Aorta (tissue), 5 donors: ENCODE data around the gene FHL2. TPM values are rescaled to one million over a fixed set of nuclear protein-coding genes. Genes with fewer than 3 reads are reported as not detected.
"Not testable (repeated sequence)": the region's sequence is repeated elsewhere in the genome, so short reads cannot be mapped to it uniquely, and the experiment has no call there.

ENCODE experiments used
- ATAC-seq: fragments of 200-7000 bp; cut with Tn5 transposase; one replicate; pipeline ENCODE4 v1.9.1; 2022; ENCODE audit warnings: moderate library complexity; ENCODE audit not compliant: low FRiP score
- DNase-seq, 2 donors: peaks; one replicate each; pipeline ENCODE4 v3.0.0-alpha.2; 2020
- H3K27ac ChIP-seq, 2 donors: one replicate each; pipeline ENCODE4 v1.5.1; 2013; ENCODE audit warnings: low read length in 2 of 2, mild to moderate bottlenecking in 2 of 2, moderate library complexity in 2 of 2, control low read depth in 1 of 2, inconsistent platforms in 1 of 2, low read depth in 1 of 2
- H3K27me3 ChIP-seq, 2 donors: one replicate each; pipeline ENCODE4 v1.6.1; 2013; ENCODE audit warnings: control low read depth in 1 of 2, low read length in 1 of 2, mild to moderate bottlenecking in 1 of 2, moderate library complexity in 1 of 2; ENCODE audit not compliant: insufficient read depth in 2 of 2, control insufficient read depth in 1 of 2
- H3K36me3 ChIP-seq, 2 donors: one replicate each; pipeline ENCODE4 v1.6.1; 2013; ENCODE audit warnings: control low read depth in 1 of 2, low read length in 1 of 2, mild to moderate bottlenecking in 1 of 2; ENCODE audit not compliant: insufficient read depth in 2 of 2, control insufficient read depth in 1 of 2
- H3K4me1 ChIP-seq, 2 donors: one replicate each; pipeline ENCODE4 v1.6.1; 2013; ENCODE audit warnings: low read length in 2 of 2, control low read depth in 1 of 2, mild to moderate bottlenecking in 1 of 2, moderate library complexity in 1 of 2; ENCODE audit not compliant: insufficient read depth in 2 of 2, control insufficient read depth in 1 of 2
- H3K4me3 ChIP-seq, 2 donors: one replicate each; pipeline ENCODE4 v1.5.1; 2013; ENCODE audit warnings: low read length in 2 of 2, control low read depth in 1 of 2, mild to moderate bottlenecking in 1 of 2
- H3K9me3 ChIP-seq: one replicate; pipeline ENCODE4 v1.6.1; 2013; ENCODE audit warnings: mild to moderate bottlenecking, low read length; ENCODE audit not compliant: control insufficient read depth
- WGBS, 2 donors: extraction: QIAGEN DNeasy Blood & Tissue Kit; methylation state at CpG; one replicate each; pipeline ENCODE4 v1.1.7; 2013; 5-methylcytosine and 5-hydroxymethylcytosine counted together
- intact Hi-C, 2 donors: fragments of 100-400 bp; cut with DNase I; formaldehyde crosslinking; loops; one replicate each; pipeline versions ENCODE4 v1.14.2 to v1.15.0; 2022
- polyA plus RNA-seq, 2 donors: library from polyadenylated mRNA; stranded (reverse); fragments of 200-250 nt; gene quantifications; one replicate each; pipeline ENCODE4 v1.2.3, GENCODE V29; 2013
- total RNA-seq, 2 donors: library from RNA; stranded (reverse); fragmentation: NEBNext Ultra II Directional; extraction: Animal tissue kit (Norgen Biotek cat#: 25700); gene quantifications; one replicate each; pipeline ENCODE4 v1.2.1, GENCODE V29; 2021
- donor health status: healthy with polysubstance abuse.
- donor health status: Bipolar disorder and iron deficiency.
- donor health status: DM: no; HTN: no; CAD: no.
- donor health status: DM: no; HTN: no; CAD: no.
- donor health status: DM: yes; HTN: yes; CAD: no.

Gene FHL2
- total and polyA plus RNA-seq, 4 donors = 60.4 to 129 (median 67.8) TPM

DNA sequence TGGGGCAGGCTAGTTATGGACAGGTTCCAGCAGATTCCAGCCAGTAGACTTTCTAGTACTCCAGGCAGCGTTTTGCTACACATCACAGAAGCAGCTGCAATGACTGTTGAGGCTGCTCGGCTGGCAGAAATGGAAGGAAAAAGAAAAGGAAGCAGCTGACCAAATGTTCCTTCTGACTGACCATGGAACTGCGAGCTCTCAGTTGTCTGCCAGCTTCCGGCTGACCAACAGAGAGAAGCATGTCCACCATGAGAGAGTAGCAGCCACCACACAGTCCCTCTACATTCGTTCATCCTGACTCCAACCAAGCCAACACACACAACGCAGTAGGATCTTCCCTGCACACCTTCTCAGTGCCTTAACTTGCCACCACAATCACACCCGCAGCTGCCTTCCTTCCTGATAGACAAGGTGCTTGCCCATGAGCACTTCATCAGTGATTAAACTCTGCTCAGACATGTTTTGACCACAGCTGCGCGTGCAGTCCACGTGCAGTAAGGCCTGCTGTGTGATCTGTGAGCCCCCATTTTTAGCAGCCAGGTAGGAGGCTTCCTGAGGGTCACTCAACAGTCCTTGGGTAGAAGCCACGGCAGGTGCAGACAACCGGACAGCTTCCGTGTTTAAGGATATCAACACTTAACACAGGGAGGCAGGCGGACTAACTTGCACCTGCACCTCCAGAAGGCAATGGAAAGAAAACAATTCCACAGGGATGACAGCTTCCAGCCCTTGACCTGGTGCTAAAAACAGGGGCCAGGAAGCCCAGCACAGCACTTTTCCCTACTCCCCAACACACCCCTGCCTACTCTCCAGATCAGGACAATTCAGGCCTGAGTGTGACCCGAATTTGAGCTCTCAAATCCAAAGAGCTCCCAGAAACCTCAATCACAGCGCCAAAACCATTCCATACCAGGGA is 70.3 kb downstream of the FHL2 start:
- ATAC-seq = no peak
- DNase-seq = peak in 1 of 2 donors; percentile 52
- Histone ChIP-seq H3K9me3 (no peaks in the 10 kb centered on the region), H3K27me3 (no peaks in the 10 kb centered on the region), H3K36me3 (peaks cover 0 to 2% of the 10 kb centered on the region in 2 donors), H3K4me1 (peaks cover 0 to 2% of the 10 kb centered on the region in 2 donors), H3K4me3 (peak overlapping the region; percentile 91), H3K27ac (peak overlapping the region; percentile 63 to 69)
- 37 to 47% methylated on average over 16 of the region's 16 CpGs for WGBS, 2 donors
- intact Hi-C loops = no loop called here

DNA sequence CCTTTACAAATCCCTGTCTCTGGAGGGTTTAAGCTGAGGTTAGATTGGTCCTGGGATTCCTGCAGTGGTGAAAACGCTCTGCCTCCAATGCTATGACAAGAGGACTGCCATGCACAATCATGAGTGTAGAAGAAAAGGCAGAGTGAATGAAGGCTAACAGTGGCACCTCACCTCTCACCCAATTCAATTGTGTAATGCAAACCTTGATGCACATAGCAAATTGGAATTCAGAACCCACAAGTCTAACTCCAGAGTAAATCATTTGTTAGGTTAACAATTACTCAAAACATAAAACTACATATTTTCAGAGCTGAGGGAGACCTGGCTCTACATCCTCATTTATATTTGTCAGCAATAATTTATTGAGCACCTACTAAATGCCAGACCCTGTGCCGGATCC is 71.2 kb downstream of the FHL2 start:
- 66 to 81% methylated on average over 2 of the region's 2 CpGs for WGBS, 2 donors
- ATAC-seq (no peak), DNase-seq (no peak)
- peak overlapping the region in 1 of 2 donors; percentile 14 for H3K27ac ChIP-seq
- intact Hi-C loops = no loop called here
- H3K9me3 ChIP-seq = no peaks in the 10 kb centered on the region
- H3K4me1 ChIP-seq = peaks cover 0 to 2% of the 10 kb centered on the region in 2 donors
- H3K4me3 ChIP-seq = no peak overlapping the region
- H3K36me3 ChIP-seq = peaks cover 0 to 2% of the 10 kb centered on the region in 2 donors
- no peaks in the 10 kb centered on the region for H3K27me3 ChIP-seq

- intact Hi-C loops, H3K4me3 ChIP-seq, H3K36me3 ChIP-seq, H3K27ac ChIP-seq, H3K9me3 ChIP-seq, H3K27me3 ChIP-seq, DNase-seq, ATAC-seq, H3K4me1 ChIP-seq: not testable (repeated sequence)
- 92 to 93% methylated on average over 3 of the region's 3 CpGs for WGBS, 2 donors
Observed at GRCh38 chr2:105327271-105327670, 71.6 kb downstream of the FHL2 start.

DNA sequence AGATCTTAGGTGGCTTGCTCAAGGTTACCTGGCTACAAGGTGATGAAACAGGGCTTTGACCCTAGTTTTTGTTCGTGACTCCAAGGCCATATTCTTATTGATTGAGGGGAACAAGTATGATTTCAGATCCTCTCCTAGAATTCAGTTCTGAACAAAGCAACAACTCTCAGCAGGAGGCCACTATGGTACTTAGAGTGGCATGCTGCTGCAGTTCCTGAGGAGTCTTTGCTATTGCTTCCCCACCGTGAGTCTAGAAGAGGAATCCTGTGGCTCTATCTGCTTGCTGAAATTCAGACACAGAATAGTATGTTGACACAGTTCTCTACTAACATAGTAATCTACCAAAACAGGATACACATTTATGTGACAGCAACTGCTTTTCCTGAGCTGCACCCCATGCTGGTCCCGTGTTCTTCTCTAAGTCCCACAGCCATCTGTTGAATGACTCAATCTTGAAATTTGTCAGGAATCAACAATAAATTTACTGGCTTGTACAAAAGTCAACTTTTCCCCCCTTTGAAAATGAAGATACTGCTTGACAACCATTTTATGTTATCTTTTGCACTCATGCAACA is 73.4 kb downstream of the FHL2 start:
- Histone ChIP-seq H3K9me3 (no peaks in the 10 kb centered on the region), H3K27ac (no peak overlapping the region), H3K4me3 (no peak overlapping the region), H3K36me3 (peaks cover 0 to 2% of the 10 kb centered on the region in 2 donors), H3K4me1 (peaks cover 1 to 2% of the 10 kb centered on the region in 2 donors), H3K27me3 (no peaks in the 10 kb centered on the region)
- WGBS, 2 donors = 75 to 87% methylated on average over 3 of the region's 3 CpGs
- no peak for DNase-seq
- intact Hi-C loops = no loop called here
- no peak for ATAC-seq

DNA sequence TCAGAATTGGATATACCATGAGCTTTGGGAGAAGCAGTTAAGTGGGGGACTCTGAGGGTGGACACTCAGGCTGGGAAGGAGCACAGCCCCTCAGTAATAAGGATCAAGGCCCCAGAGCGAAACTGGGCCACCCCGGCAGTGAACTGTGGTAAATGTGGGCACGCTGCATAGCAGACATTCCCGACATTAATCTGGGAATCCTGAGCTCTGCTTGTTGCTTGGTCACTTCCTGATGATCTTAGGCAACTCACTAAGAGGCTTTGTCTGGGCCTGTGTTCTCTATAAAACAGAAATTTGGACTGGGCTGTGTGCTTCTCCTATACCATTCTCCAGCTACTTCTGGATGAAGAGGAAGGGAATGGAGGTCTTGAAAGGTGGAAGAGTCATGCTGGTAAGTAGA is 74.1 kb downstream of the FHL2 start:
- Histone ChIP-seq H3K4me1 (peaks cover 1 to 2% of the 10 kb centered on the region in 2 donors), H3K36me3 (peaks cover 0 to 2% of the 10 kb centered on the region in 2 donors), H3K4me3 (no peak overlapping the region), H3K27ac (no peak overlapping the region), H3K27me3 (no peaks in the 10 kb centered on the region), H3K9me3 (no peaks in the 10 kb centered on the region)
- intact Hi-C loops = no loop called here
- ATAC-seq (no peak), DNase-seq (no peak)
- WGBS, 2 donors = 82 to 85% methylated on average over 4 of the region's 4 CpGs

GRCh38 chr2:105324101-105324500 is 74.8 kb downstream of the FHL2 start:
- DNase-seq = no peak
- peaks cover 1 to 2% of the 10 kb centered on the region in 2 donors for H3K4me1 ChIP-seq

GRCh38 chr2:105323111-105323510 is 75.7 kb downstream of the FHL2 start:
- no peak overlapping the region for H3K4me3 ChIP-seq
- no peak overlapping the region for H3K27ac ChIP-seq
- peaks cover 0 to 2% of the 10 kb centered on the region in 2 donors for H3K36me3 ChIP-seq
- H3K9me3 ChIP-seq = no peaks in the 10 kb centered on the region
- no peaks in the 10 kb centered on the region for H3K27me3 ChIP-seq
- intact Hi-C loops = no loop called here
- DNase-seq (peak in 1 of 2 donors; percentile 38), ATAC-seq (no peak)
- H3K4me1 ChIP-seq = peaks cover 1 to 2% of the 10 kb centered on the region in 2 donors
- WGBS, 2 donors = 65 to 68% methylated on average over 5 of the region's 5 CpGs

More at GRCh38 chr2:105324101-105324500, 74.8 kb downstream of the FHL2 start:
- WGBS, 2 donors = 78 to 87% methylated on average over 4 of the region's 4 CpGs
- Histone ChIP-seq H3K27ac (no peak overlapping the region), H3K9me3 (no peaks in the 10 kb centered on the region), H3K4me3 (no peak overlapping the region), H3K27me3 (no peaks in the 10 kb centered on the region), H3K36me3 (peaks cover 0 to 2% of the 10 kb centered on the region in 2 donors)
- intact Hi-C loops = no loop called here
- ATAC-seq = no peak

GRCh38 chr2:105321875-105322646 is 76.8 kb downstream of the FHL2 start:
- no peaks in the 10 kb centered on the region for H3K27me3 ChIP-seq
- no peak for ATAC-seq
- peaks cover 1 to 2% of the 10 kb centered on the region in 2 donors for H3K4me1 ChIP-seq
- WGBS, 2 donors = 84 to 86% methylated on average over 3 of the region's 3 CpGs
- H3K36me3 ChIP-seq = peaks cover 0 to 2% of the 10 kb centered on the region in 2 donors
- no peaks in the 10 kb centered on the region for H3K9me3 ChIP-seq
- intact Hi-C loops = no loop called here
- DNase-seq = no peak
- no peak overlapping the region for H3K4me3 ChIP-seq
- H3K27ac ChIP-seq = no peak overlapping the region
